Tibial artery (tissue), 4 donors: Measurements from ENCODE around the gene CRYBA2.

Experiments
- DNase-seq, 2 donors: peaks; one replicate each; pipeline ENCODE4 v3.0.0-alpha.2; 2019
- H3K27ac ChIP-seq, 2 donors: fragments of 200-600 bp; sonication (generic) in 1 of 2; 1 replicate in 1 of 2; 2 replicates in 1 of 2; pipeline ENCODE4 v1.5.1; 2018 to 2019; ENCODE audit warnings: mild to moderate bottlenecking in 1 of 2
- H3K27me3 ChIP-seq, 2 donors: fragments of 200-600 bp; sonication (generic) in 1 of 2; one replicate each; pipeline versions ENCODE4 v1.5.1 to v1.6.0; 2016 to 2019
- H3K36me3 ChIP-seq, 3 donors: fragments of 200-600 bp; sonication (generic) in 2 of 3; one replicate each; pipeline ENCODE4 v1.5.1; 2016 to 2019; ENCODE audit warnings: mild to moderate bottlenecking in 2 of 3
- H3K4me1 ChIP-seq, 4 donors: fragments of 200-600 bp; sonication (generic) in 2 of 4; 1 replicate in 3 of 4; 2 replicates in 1 of 4; pipeline ENCODE4 v1.5.1; 2016 to 2019
- H3K4me3 ChIP-seq, 2 donors: fragments of 200-600 bp; sonication (generic) in 1 of 2; 1 replicate in 1 of 2; 2 replicates in 1 of 2; pipeline ENCODE4 v1.5.1; 2018 to 2019; ENCODE audit warnings: mild to moderate bottlenecking in 2 of 2
- H3K9me3 ChIP-seq, 3 donors: fragments of 200-600 bp; sonication (generic) in 1 of 3; one replicate each; pipeline ENCODE4 v1.5.1; 2016 to 2019
- intact Hi-C: fragments of 100-400 bp; cut with DNase I; formaldehyde crosslinking; loops from one replicate; pipeline ENCODE4 v1.15.0; 2023; ENCODE audit warnings: low total_unique reads
- TF ChIP-seq, protein P1 (sequence below), 2 experiments: fragments of 200-600 bp in 1 of 2; fragments of 450-650 bp in 1 of 2; IDR thresholded peaks; one replicate each; pipeline ENCODE4 v1.5.1; 2017 to 2019; ENCODE audit warnings: antibody characterized with exemption in 2 of 2, mild to moderate bottlenecking in 1 of 2, moderate library complexity in 1 of 2

CRYBA2 gene

GRCh38 chr2:219037783-219038499, 44.7 kb upstream of the CRYBA2 start:
- TF ChIP-seq, protein P1, sequence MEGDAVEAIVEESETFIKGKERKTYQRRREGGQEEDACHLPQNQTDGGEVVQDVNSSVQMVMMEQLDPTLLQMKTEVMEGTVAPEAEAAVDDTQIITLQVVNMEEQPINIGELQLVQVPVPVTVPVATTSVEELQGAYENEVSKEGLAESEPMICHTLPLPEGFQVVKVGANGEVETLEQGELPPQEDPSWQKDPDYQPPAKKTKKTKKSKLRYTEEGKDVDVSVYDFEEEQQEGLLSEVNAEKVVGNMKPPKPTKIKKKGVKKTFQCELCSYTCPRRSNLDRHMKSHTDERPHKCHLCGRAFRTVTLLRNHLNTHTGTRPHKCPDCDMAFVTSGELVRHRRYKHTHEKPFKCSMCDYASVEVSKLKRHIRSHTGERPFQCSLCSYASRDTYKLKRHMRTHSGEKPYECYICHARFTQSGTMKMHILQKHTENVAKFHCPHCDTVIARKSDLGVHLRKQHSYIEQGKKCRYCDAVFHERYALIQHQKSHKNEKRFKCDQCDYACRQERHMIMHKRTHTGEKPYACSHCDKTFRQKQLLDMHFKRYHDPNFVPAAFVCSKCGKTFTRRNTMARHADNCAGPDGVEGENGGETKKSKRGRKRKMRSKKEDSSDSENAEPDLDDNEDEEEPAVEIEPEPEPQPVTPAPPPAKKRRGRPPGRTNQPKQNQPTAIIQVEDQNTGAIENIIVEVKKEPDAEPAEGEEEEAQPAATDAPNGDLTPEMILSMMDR (IDR thresholded peaks at IDR 0.05), result no peak
- Histone ChIP-seq H3K27ac (no peak overlapping the region), H3K36me3 (no peaks in the 10 kb centered on the region), H3K4me1 (peaks cover 0 to 5% (median 2%) of the 10 kb centered on the region in 4 donors), H3K9me3 (no peaks in the 10 kb centered on the region), H3K4me3 (no peak overlapping the region), H3K27me3 (peaks cover 0 to 61% of the 10 kb centered on the region in 2 donors)
- DNase-seq, result no peak
- intact Hi-C loops, result no loop called here

- H3K27me3 ChIP-seq, result peaks cover 0 to 60% of the 10 kb centered on the region in 2 donors
- DNase-seq, result no peak
- no peaks in the 10 kb centered on the region for H3K4me1 ChIP-seq
- no peaks in the 10 kb centered on the region for H3K9me3 ChIP-seq
- TF ChIP-seq, protein P1 (IDR thresholded peaks at IDR 0.05), result no peak
- no peaks in the 10 kb centered on the region for H3K36me3 ChIP-seq
- intact Hi-C loops, result no loop called here
- no peak overlapping the region for H3K4me3 ChIP-seq
- no peak overlapping the region for H3K27ac ChIP-seq
Observed at GRCh38 chr2:219035942-219036341, 42.7 kb upstream of the CRYBA2 start.

DNA sequence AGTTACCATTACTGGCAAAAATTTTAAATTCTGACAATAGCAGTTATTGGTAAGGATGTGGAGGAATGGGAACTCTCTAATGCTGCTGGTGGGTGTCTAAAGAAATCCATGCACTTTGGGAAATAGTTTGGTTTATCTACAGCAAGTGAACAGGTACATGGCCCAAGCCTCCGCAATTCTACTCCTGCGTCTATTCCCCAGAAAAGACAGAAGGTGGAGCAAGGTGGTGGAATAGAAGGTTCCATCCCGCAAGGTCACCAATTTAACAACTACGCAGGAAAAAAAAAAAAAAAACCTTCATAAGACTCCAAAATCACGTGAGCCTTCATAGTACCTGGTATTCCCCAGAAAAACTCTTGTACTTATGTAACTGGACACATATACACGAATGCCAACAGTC, 41.6 kb upstream of the CRYBA2 start:
- Histone ChIP-seq H3K36me3 (no peaks in the 10 kb centered on the region), H3K27me3 (peaks cover 0 to 60% of the 10 kb centered on the region in 2 donors), H3K9me3 (no peaks in the 10 kb centered on the region), H3K27ac (no peak overlapping the region), H3K4me3 (no peak overlapping the region), H3K4me1 (no peaks in the 10 kb centered on the region)
- intact Hi-C loops, result no loop called here
- TF ChIP-seq, protein P1 (IDR thresholded peaks at IDR 0.05), result no peak
- DNase-seq, result no peak

DNA sequence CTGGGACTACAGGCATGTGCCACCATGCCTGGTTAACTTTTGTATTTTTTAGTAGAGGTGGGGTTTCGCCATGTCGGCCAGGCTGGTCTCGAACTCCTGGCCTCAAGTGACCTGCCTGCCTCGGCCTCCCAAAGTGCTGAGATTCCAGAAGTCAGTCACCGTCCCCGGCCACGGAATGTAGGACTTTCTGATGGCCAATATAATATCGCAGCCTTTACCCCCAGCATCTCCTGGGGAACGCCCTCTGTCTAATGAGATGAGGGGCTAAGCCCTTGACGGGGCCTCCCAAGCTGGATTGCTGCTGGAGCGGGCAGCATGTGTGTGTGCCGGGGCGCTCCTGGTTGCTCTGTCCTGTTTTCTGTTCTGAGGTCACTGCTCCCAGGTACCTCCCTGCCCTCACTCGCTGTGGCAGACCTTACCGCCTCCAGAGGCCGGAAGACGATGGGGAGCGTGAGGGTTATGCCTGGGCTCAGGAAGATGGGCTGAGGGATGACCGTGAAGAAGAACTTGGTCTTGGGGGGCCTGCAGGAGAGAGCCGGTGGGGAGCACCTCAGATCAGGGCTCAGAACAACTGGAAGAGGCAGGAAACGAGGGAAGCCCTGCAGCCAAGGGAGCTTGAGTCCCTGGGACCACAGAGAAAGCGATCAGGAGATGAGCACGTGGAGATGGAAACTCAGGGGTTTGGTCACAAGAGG, 39.0 kb upstream of the CRYBA2 start:
- no peaks in the 10 kb centered on the region for H3K4me1 ChIP-seq
- H3K9me3 ChIP-seq, result no peaks in the 10 kb centered on the region
- DNase-seq, result no peak
- H3K27ac ChIP-seq, result no peak overlapping the region
- TF ChIP-seq, protein P1 (IDR thresholded peaks at IDR 0.05), result no peak
- H3K36me3 ChIP-seq, result no peaks in the 10 kb centered on the region
- peaks cover 0 to 57% of the 10 kb centered on the region in 2 donors for H3K27me3 ChIP-seq
- intact Hi-C loops, result no loop called here
- H3K4me3 ChIP-seq, result no peak overlapping the region

GRCh38 chr2:219031005-219031738, 38.0 kb upstream of the CRYBA2 start:
- DNase-seq, result no peak
- intact Hi-C loops, result no loop called here
- Histone ChIP-seq H3K27me3 (peaks cover 0 to 54% of the 10 kb centered on the region in 2 donors), H3K4me1 (no peaks in the 10 kb centered on the region), H3K36me3 (no peaks in the 10 kb centered on the region), H3K9me3 (no peaks in the 10 kb centered on the region), H3K27ac (no peak overlapping the region), H3K4me3 (no peak overlapping the region)
- TF ChIP-seq, protein P1 (IDR thresholded peaks at IDR 0.05), result no peak
